A549 treated with CpdA at 1 μM for 4 hours (cell line): Measurements from ENCODE around the gene SMPD4. TPM values are rescaled to one million over a fixed set of nuclear protein-coding genes. Genes with fewer than 3 reads are reported as not detected.

Source experiments
- total RNA-seq: library from RNA; stranded (reverse); fragments of 200-300 nt; extraction: Qiagen RNA extraction; gene quantifications from 5 replicates; pipeline ENCODE4 v1.2.3, GENCODE V29; 2022; ENCODE audit warnings: low read depth

The SMPD4 gene
- 66.5 to 78.6 TPM (median 70.9 TPM) in 5 replicates for total RNA-seq

GRCh38 chr2:130181325-130181879 is at the start of gene SMPD4:
Gene SMPD4 (minus strand): TSS chr2:130181602. CDS start chr2:130176592, 5,010 bp downstream.

DNA sequence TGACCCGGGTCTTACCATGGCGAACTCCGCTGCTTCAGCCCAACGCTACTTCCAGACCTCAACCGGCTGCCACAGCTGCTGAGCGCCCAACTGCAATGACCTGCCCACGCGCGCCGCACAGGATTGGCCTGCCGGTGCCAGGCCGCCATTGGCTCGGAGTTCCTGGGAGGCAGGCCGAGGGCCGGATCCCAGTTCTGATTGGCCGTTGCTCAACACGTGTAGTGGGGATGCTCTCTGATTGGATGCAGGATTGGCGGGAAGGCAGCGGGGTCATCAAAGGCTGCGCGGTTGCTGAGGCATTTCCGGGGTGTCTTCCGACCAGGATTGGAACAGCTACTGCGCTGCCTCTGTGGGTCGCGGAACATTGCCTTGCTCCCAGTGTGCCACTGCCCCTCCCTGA is 16.9 kb upstream of the SMPD4 start, which contains the start of gene TUBA3E:
Gene TUBA3E (minus strand): TSS at position 97 of the 400 bp plus-strand sequence. CDS start 79 bp downstream, at position 18.

DNA sequence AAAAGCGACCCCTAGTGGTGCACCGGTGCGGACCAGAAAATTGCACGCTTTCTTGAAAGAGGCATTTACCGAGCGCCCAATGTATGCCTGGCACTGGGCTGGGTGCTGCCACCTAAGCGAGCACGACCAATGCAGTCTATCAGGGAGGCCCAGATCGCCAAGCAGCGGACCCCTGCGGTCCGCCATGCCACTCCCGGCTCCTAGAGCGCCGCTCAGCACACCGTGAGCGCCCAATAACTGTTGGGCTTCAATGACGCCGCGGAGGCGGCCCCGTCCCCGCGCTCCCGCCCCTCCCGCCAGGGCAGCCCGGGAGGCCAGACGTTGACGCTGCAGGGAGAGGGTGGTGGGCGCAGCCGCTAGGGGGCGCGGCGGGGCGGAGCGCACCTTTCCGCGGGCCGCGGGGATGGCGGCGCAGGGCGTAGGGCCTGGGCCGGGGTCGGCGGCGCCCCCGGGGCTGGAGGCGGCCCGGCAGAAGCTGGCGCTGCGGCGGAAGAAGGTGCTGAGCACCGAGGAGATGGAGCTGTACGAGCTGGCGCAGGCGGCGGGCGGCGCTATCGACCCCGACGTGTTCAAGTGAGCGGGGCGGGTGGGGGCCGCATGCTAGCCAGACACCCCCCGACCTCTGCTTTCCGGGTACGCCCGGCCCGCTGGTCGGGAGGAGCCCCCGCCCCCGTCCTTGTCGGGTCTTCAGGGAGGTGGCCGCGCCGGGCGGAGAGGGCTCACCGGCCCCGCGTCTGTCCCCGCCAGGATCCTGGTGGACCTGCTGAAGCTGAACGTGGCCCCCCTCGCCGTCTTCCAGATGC is 679 bp upstream of the SMPD4 start, which contains the start of gene MZT2B:
Gene MZT2B (plus strand): TSS at position 383 of the 803 bp plus-strand sequence. CDS start 21 bp downstream, at position 404.

GRCh38 chr2:130145006-130145414 is 36.4 kb downstream of the SMPD4 start, which contains the start of gene CCDC74B:
Gene CCDC74B (minus strand): TSS chr2:130145112. CDS start chr2:130144996, 116 bp downstream.

DNA sequence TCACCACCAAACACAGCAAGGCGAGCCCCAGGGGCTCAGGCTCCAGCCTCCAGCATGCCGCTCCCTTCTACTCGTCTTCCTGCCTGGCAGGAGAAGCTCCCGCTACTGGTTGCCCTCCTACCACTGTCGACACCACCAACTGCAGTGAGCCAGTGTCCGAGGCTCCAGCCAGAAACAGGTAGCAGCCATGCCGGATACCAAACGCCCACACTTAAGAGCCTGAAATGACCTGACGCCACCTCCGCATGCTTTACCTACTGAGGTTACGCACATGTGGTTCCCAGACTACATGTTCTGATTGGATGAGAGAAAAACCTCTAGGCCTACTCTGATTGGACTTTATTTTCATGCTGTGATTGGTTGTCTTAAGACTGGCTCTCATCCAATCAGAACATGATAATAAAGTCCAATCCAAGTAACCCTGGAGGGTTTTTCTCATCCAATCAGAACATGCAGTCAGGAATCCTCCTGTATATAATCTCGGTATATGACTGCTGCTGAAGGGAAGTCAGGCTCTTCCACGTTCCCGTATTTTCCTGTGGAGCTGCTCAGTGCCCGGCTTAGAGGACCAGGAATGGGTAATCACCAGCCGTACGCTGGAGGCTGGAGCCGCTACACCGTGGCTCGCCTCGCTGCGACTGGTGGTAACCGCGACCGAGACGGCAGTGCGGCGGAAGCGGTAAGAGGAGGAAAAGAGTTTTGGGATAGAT is 52.1 kb downstream of the SMPD4 start, which contains the start of gene POTEF:
Gene POTEF (minus strand): TSS at position 103 of the 710 bp plus-strand sequence. CDS start 8,707 bp downstream, outside the sequence.

Other genes starting within 250 kb of the SMPD4 start
- not detected in 5 replicates for gene RAB6C, start 201.9 kb downstream of the SMPD4 start, total RNA-seq
- gene POTEF, start 52.4 kb downstream of the SMPD4 start, total RNA-seq: 0.02 TPM in 1 of 5 replicates, not detected in the others
- gene CCDC74B, start 36.5 kb downstream of the SMPD4 start, total RNA-seq: 5.0 to 7.5 TPM (median 5.8 TPM) in 5 replicates
- 246 to 454 TPM (median 400 TPM) in 5 replicates for gene MZT2B, start 660 bp upstream of the SMPD4 start, total RNA-seq
- gene TUBA3E, start 16.8 kb upstream of the SMPD4 start, total RNA-seq: not detected in 5 replicates
- gene IMP4, start 161.3 kb upstream of the SMPD4 start, total RNA-seq: 140 to 173 TPM (median 164 TPM) in 5 replicates
- 24.8 to 31.6 TPM (median 27.9 TPM) in 5 replicates for gene PTPN18, start 174.5 kb upstream of the SMPD4 start, total RNA-seq